ENCODE results near the gene ID3. TPM values are rescaled to one million over a fixed set of nuclear protein-coding genes. Genes with fewer than 3 reads are reported as not detected.

ID3 gene
- total and polyA plus RNA-seq, 2 of the 8 experiments (the other 6 are each of a cell fraction or from before 2014, with no cell fraction given): 240 to 304 TPM

DNA sequence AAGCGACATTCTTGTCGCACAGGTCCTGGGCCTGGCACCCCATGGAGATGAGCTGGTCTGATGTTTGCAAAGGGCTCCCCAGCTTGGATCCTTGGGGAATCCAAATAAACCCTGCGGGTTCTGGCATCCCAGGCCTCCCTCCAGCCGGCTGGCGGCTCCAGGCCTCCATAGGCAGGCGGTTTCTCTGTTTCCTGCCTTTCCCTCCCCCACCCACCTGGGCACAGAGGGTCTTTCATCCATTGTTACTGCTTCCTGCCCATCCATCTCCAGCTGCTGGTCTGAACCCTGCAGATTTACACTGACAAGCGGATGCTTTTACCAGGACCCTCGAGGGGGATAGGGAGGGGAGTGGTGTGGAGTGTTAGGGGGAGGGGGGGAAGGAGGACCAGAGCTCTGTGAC, 39.1 kb upstream of the ID3 start (continued):
- TF ChIP-seq, protein P1, sequence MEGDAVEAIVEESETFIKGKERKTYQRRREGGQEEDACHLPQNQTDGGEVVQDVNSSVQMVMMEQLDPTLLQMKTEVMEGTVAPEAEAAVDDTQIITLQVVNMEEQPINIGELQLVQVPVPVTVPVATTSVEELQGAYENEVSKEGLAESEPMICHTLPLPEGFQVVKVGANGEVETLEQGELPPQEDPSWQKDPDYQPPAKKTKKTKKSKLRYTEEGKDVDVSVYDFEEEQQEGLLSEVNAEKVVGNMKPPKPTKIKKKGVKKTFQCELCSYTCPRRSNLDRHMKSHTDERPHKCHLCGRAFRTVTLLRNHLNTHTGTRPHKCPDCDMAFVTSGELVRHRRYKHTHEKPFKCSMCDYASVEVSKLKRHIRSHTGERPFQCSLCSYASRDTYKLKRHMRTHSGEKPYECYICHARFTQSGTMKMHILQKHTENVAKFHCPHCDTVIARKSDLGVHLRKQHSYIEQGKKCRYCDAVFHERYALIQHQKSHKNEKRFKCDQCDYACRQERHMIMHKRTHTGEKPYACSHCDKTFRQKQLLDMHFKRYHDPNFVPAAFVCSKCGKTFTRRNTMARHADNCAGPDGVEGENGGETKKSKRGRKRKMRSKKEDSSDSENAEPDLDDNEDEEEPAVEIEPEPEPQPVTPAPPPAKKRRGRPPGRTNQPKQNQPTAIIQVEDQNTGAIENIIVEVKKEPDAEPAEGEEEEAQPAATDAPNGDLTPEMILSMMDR (IDR thresholded peaks at IDR 0.05; ENCODE audit: control extremely low read depth in 1 of 3, insufficient read depth in 1 of 3, low read depth in 1 of 3, low read length in 3 of 3): peak in 1 of 3 experiments; percentile 13; a peak in 1 of 4 replicates
- TF ChIP-seq BRCA1 (IDR thresholded peaks at IDR 0.05; ENCODE audit: low read depth, low read length) (no peak), CEBPB (IDR thresholded peaks at IDR 0.05; ENCODE audit: low read depth, low read length) (no peak), SIRT6 (IDR thresholded peaks at IDR 0.05; ENCODE audit: low read length) (no peak), KDM5A (IDR thresholded peaks at IDR 0.05; ENCODE audit: low read length) (no peak), RAD21 (IDR thresholded peaks at IDR 0.05 in 1 of 2, conservative IDR thresholded peaks at IDR 0.05 in 1 of 2; ENCODE audit: low read depth in 2 of 2, low read length in 2 of 2) (peak in 1 of 2 experiments; percentile 28; a peak in 2 of 4 replicates), SP4 (IDR thresholded peaks at IDR 0.05; ENCODE audit: low read length) (no peak), CHD2 (IDR thresholded peaks at IDR 0.05; ENCODE audit: low read length) (no peak; the same call in 1 of the 2 replicates), SP2 (IDR thresholded peaks at IDR 0.05; ENCODE audit: low read length) (no peak), SIN3A (conservative IDR thresholded peaks at IDR 0.05 in 1 of 2, IDR thresholded peaks at IDR 0.05 in 1 of 2; ENCODE audit: low read depth in 1 of 2, low read length in 2 of 2) (peak; percentile 79 to 89; a peak in 2 of 4 replicates), NRF1 (IDR thresholded peaks at IDR 0.05; ENCODE audit: low read depth, low read length) (no peak), KDM4A (IDR thresholded peaks at IDR 0.05; ENCODE audit: low read depth, low read length, severe bottlenecking) (no peak), PHF8 (conservative IDR thresholded peaks at IDR 0.05; ENCODE audit: low read depth, low read length) (no peak), SP1 (IDR thresholded peaks at IDR 0.05; ENCODE audit: low read depth, low read length) (peak; percentile 48; the same call in 1 of the 2 replicates), TAF7 (optimal IDR thresholded peaks at IDR 0.05; ENCODE audit: borderline replicate concordance, low read depth, low read length) (no peak), CBX8 (IDR thresholded peaks at IDR 0.05; ENCODE audit: borderline replicate concordance, low read depth, low read length) (no peak), CBX5 (IDR thresholded peaks at IDR 0.05; ENCODE audit: low read depth, low read length) (no peak), RXRA (IDR thresholded peaks at IDR 0.05; ENCODE audit: insufficient read depth, low read depth, low read length) (no peak)
- TF ChIP-seq, protein P2, sequence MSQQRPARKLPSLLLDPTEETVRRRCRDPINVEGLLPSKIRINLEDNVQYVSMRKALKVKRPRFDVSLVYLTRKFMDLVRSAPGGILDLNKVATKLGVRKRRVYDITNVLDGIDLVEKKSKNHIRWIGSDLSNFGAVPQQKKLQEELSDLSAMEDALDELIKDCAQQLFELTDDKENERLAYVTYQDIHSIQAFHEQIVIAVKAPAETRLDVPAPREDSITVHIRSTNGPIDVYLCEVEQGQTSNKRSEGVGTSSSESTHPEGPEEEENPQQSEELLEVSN (IDR thresholded peaks at IDR 0.05): peak; percentile 36; the same call in 1 of the 2 replicates
- TF ChIP-seq, protein P3, sequence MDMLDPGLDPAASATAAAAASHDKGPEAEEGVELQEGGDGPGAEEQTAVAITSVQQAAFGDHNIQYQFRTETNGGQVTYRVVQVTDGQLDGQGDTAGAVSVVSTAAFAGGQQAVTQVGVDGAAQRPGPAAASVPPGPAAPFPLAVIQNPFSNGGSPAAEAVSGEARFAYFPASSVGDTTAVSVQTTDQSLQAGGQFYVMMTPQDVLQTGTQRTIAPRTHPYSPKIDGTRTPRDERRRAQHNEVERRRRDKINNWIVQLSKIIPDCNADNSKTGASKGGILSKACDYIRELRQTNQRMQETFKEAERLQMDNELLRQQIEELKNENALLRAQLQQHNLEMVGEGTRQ (IDR thresholded peaks at IDR 0.05; ENCODE audit: low read length): no peak
- TF ChIP-seq, protein P4, sequence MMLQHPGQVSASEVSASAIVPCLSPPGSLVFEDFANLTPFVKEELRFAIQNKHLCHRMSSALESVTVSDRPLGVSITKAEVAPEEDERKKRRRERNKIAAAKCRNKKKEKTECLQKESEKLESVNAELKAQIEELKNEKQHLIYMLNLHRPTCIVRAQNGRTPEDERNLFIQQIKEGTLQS (IDR thresholded peaks at IDR 0.05; ENCODE audit: insufficient read depth, low read depth, low read length): no peak

All from H1 (cell line).